Measurements from ENCODE around the gene CNTNAP5. TPM values are rescaled to one million over a fixed set of nuclear protein-coding genes. Genes with fewer than 3 reads are reported as not detected.

Gene CNTNAP5
- total RNA-seq, 1 experiment from 2014 or later = not detected

DNA sequence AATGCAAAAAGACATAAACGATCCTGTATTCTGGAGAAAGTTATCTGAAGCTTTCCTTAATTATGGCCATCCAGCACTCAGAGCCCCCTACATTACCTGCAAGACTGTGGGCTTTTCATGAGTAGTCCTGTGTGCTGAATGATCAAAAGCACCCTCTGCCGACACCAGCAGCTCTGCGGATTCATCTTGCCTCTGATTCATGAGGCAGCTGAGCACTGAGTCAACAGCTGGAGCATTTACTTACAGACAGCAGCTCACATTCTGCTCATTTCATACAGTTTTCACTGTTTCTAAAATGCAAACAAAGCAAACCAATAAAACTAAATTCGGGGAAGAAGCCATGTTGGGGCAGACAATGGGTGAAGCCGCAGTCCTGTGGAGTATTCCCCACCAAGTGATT is 886.5 kb downstream of the CNTNAP5 start:
- no peak for DNase-seq (ENCODE audit: low spot score)
- no peaks in the 10 kb centered on the region for H3K9me3 ChIP-seq (ENCODE audit: low read depth, low read length, poor library complexity, severe bottlenecking)
- ChIA-PET CTCF (no interaction called here), POLR2A (ENCODE audit: low non-redundant PET) (no interaction called here)
- no TSS peak for BruUV-seq (replicated peaks)
- H3K27ac ChIP-seq (ENCODE audit: low read depth, low read length, poor library complexity, severe bottlenecking) = no peak overlapping the region
- no peak for TF ChIP-seq CTCF (conservative IDR thresholded peaks at IDR 0.05; ENCODE audit: low read depth, low read length)
- intact Hi-C loops (cut with micrococcal nuclease; ENCODE audit: unreplicated experiment) = no loop called here
- no peaks in the 10 kb centered on the region for H3K36me3 ChIP-seq (ENCODE audit: insufficient read depth, low read length, poor library complexity, severe bottlenecking)
- no peaks in the 10 kb centered on the region for H3K4me1 ChIP-seq (ENCODE audit: insufficient read depth, low read length, poor library complexity, severe bottlenecking)
- H3K4me3 ChIP-seq (ENCODE audit: low read depth, low read length, poor library complexity, severe bottlenecking) = no peak overlapping the region
- H3K27me3 ChIP-seq (replicated peaks; ENCODE audit: insufficient read depth, low read depth, low read length, poor library complexity) = no peaks in the 10 kb centered on the region

GRCh38 chr2:124913868-124914267 is 888.8 kb downstream of the CNTNAP5 start:
- intact Hi-C loops (cut with micrococcal nuclease; ENCODE audit: unreplicated experiment) = no loop called here
- POLR2A ChIA-PET (ENCODE audit: low non-redundant PET) = no interaction called here
- DNase-seq (ENCODE audit: low spot score) = no peak
- Histone ChIP-seq H3K9me3 (ENCODE audit: low read depth, low read length, poor library complexity, severe bottlenecking) (no peaks in the 10 kb centered on the region), H3K27me3 (replicated peaks; ENCODE audit: insufficient read depth, low read depth, low read length, poor library complexity) (no peaks in the 10 kb centered on the region), H3K4me3 (ENCODE audit: low read depth, low read length, poor library complexity, severe bottlenecking) (no peak overlapping the region), H3K27ac (ENCODE audit: low read depth, low read length, poor library complexity, severe bottlenecking) (no peak overlapping the region), H3K36me3 (ENCODE audit: insufficient read depth, low read length, poor library complexity, severe bottlenecking) (no peaks in the 10 kb centered on the region), H3K4me1 (ENCODE audit: insufficient read depth, low read length, poor library complexity, severe bottlenecking) (no peaks in the 10 kb centered on the region)
- BruUV-seq (replicated peaks) = no TSS peak
- no peak for TF ChIP-seq CTCF (conservative IDR thresholded peaks at IDR 0.05; ENCODE audit: low read depth, low read length)
- TF ChIP-seq EZH2 (IDR thresholded peaks at IDR 0.05; ENCODE audit: borderline replicate concordance, low read depth, low read length, poor library complexity, severe bottlenecking) = no peak
- CTCF ChIA-PET = no interaction called here

DNA sequence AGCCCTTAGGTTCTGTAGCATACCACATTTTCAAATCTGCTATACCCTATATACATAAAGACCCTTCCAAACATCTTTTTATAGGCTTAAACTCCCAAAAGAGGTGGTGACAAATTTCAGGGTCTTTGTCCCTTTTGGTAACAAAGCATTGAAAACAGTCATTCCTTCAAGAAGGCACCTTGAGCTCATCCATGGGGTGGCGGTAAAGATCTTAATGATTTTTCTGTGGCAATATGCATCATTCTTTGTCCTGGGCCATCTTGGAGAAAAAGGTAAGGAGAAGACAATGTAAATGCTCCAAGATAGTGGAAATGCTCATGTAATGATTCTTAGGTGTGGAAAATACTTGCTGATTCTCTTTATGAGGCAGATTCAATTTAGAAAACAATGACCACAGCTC is 890.5 kb downstream of the CNTNAP5 start:
- intact Hi-C loops (cut with micrococcal nuclease; ENCODE audit: unreplicated experiment) = no loop called here
- no peak for DNase-seq (ENCODE audit: low spot score)
- BruUV-seq (replicated peaks) = no TSS peak
- ChIA-PET POLR2A (ENCODE audit: low non-redundant PET) (no interaction called here), CTCF (no interaction called here)
- Histone ChIP-seq H3K4me1 (ENCODE audit: insufficient read depth, low read length, poor library complexity, severe bottlenecking) (no peaks in the 10 kb centered on the region), H3K9me3 (ENCODE audit: low read depth, low read length, poor library complexity, severe bottlenecking) (no peaks in the 10 kb centered on the region), H3K27me3 (replicated peaks; ENCODE audit: insufficient read depth, low read depth, low read length, poor library complexity) (no peaks in the 10 kb centered on the region), H3K27ac (ENCODE audit: low read depth, low read length, poor library complexity, severe bottlenecking) (no peak overlapping the region), H3K4me3 (ENCODE audit: low read depth, low read length, poor library complexity, severe bottlenecking) (no peak overlapping the region), H3K36me3 (ENCODE audit: insufficient read depth, low read length, poor library complexity, severe bottlenecking) (no peaks in the 10 kb centered on the region)
- TF ChIP-seq CTCF (conservative IDR thresholded peaks at IDR 0.05; ENCODE audit: low read depth, low read length) (no peak), EZH2 (IDR thresholded peaks at IDR 0.05; ENCODE audit: borderline replicate concordance, low read depth, low read length, poor library complexity, severe bottlenecking) (no peak)
